IPS-NIHi7 (cell line): ENCODE measurements around the gene ARHGEF38.

Experiments
- DNase-seq: peaks from one replicate; pipeline ENCODE4 v3.0.0; 2012; ENCODE audit warnings: mixed read lengths; ENCODE audit errors: extremely low spot score

ARHGEF38 gene

GRCh38 chr4:105556206-105556605 lies 3.8 kb downstream of the ARHGEF38 start:
- no peak for DNase-seq

GRCh38 chr4:105558277-105558676 lies 5.9 kb downstream of the ARHGEF38 start:
- DNase-seq, result no peak

GRCh38 chr4:105560421-105560848 lies 8.0 kb downstream of the ARHGEF38 start:
- no peak for DNase-seq

- DNase-seq, result no peak
Observed at GRCh38 chr4:105563352-105563751, 10.9 kb downstream of the ARHGEF38 start.

GRCh38 chr4:105568584-105568983 lies 16.2 kb downstream of the ARHGEF38 start:
- no peak for DNase-seq

GRCh38 chr4:105569057-105569865 lies 16.8 kb downstream of the ARHGEF38 start:
- DNase-seq, result no peak

GRCh38 chr4:105569866-105570236 lies 17.4 kb downstream of the ARHGEF38 start:
- no peak for DNase-seq

GRCh38 chr4:105572296-105572695 lies 19.9 kb downstream of the ARHGEF38 start:
- DNase-seq, result no peak

GRCh38 chr4:105586638-105587328 lies 34.4 kb downstream of the ARHGEF38 start:
- DNase-seq, result no peak

GRCh38 chr4:105587841-105588240 lies 35.4 kb downstream of the ARHGEF38 start:
- no peak for DNase-seq

GRCh38 chr4:105588252-105588651 lies 35.8 kb downstream of the ARHGEF38 start:
- DNase-seq, result no peak

- DNase-seq, result no peak
Observed at GRCh38 chr4:105591573-105591972, 39.2 kb downstream of the ARHGEF38 start.

GRCh38 chr4:105594099-105595010 lies 41.9 kb downstream of the ARHGEF38 start:
- DNase-seq, result no peak

- DNase-seq, result no peak
Observed at GRCh38 chr4:105596684-105597083, 44.3 kb downstream of the ARHGEF38 start.

- DNase-seq, result no peak
Observed at GRCh38 chr4:105598052-105598451, 45.6 kb downstream of the ARHGEF38 start.

- DNase-seq, result no peak
Observed at GRCh38 chr4:105598787-105599186, 46.4 kb downstream of the ARHGEF38 start.

- no peak for DNase-seq
Observed at GRCh38 chr4:105599482-105599881, 47.1 kb downstream of the ARHGEF38 start.

- DNase-seq, result no peak
Observed at GRCh38 chr4:105599932-105600655, 47.7 kb downstream of the ARHGEF38 start.

GRCh38 chr4:105600951-105601350 lies 48.5 kb downstream of the ARHGEF38 start:
- DNase-seq, result no peak

GRCh38 chr4:105601406-105601805 lies 49.0 kb downstream of the ARHGEF38 start:
- no peak for DNase-seq

- no peak for DNase-seq
Observed at GRCh38 chr4:105603158-105603557, 50.7 kb downstream of the ARHGEF38 start.
